GM18520 (cell line): ENCODE data around the gene NLRP4.

Experiments
- ATAC-seq: cut with Tn5 transposase; IDR thresholded peaks from one replicate; pipeline ENCODE4 v1.9.1; 2021; ENCODE audit not compliant: unreplicated experiment

NLRP4 gene, protein sequence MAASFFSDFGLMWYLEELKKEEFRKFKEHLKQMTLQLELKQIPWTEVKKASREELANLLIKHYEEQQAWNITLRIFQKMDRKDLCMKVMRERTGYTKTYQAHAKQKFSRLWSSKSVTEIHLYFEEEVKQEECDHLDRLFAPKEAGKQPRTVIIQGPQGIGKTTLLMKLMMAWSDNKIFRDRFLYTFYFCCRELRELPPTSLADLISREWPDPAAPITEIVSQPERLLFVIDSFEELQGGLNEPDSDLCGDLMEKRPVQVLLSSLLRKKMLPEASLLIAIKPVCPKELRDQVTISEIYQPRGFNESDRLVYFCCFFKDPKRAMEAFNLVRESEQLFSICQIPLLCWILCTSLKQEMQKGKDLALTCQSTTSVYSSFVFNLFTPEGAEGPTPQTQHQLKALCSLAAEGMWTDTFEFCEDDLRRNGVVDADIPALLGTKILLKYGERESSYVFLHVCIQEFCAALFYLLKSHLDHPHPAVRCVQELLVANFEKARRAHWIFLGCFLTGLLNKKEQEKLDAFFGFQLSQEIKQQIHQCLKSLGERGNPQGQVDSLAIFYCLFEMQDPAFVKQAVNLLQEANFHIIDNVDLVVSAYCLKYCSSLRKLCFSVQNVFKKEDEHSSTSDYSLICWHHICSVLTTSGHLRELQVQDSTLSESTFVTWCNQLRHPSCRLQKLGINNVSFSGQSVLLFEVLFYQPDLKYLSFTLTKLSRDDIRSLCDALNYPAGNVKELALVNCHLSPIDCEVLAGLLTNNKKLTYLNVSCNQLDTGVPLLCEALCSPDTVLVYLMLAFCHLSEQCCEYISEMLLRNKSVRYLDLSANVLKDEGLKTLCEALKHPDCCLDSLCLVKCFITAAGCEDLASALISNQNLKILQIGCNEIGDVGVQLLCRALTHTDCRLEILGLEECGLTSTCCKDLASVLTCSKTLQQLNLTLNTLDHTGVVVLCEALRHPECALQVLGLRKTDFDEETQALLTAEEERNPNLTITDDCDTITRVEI

DNA sequence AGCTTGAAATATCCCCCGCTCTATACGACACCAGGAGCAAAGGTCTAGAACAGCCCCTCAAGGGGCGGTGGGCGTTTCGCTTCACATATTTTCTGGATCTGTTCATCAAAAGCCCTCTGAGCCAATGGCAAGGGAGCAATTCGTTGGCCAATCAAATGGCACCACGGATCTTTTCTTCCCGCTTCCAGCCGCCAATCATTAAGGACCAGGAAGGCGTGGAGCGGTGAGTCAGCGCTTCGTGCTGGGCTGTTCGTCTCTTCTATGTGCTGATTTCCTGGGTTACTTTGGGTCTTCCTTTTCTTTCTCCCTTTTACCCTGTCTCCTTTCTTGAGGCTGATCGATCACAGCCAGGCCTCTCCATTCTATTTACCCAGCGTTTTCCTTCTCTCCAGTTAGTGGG, at the start of gene NLRP4:
TSS of gene NLRP4 (plus strand) at position 201 of the 400 bp plus-strand sequence. CDS start 15,541 bp downstream, outside the sequence.
- ATAC-seq: no peak

DNA sequence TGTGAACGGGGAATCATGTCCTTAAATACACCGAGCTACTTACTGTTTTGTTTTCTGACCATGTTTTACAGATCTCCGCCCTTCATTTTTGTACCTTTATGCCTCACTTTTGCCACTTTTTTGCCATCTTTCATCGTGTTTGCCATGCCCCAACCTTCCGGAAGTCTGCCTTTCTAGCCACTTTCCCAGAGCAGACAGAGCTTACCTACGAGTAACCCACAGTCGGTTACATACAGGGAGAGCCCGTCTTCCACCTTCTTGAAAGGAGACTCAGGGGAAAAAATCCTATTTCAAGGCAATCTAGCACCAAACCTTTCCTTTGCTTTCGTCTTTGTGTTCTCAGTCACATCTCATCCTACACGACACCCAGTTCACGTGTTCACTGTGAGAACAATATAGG, 41.3 kb upstream of the NLRP4 start:
- no peak for ATAC-seq

- ATAC-seq: no peak
These were observed 34.9 kb upstream of the NLRP4 start for GRCh38 chr19:55801416-55801815.

DNA sequence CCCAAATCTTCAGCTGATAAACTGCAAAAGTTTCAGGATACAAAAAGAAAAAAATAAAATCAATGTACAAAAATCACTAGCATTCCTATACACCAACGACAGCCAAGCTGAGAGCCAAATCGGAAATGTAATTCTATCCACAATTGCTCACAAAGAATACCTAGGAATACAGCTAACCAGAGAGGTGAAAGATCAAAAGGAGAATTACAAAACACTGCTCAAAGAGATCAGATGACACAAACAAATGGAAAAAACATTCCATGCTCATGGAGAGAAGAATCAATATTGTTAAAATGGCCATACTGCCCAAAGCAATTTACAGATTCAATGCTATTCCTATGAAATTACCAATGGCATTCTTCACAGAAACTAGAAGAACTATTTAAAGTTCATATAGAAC, 34.1 kb upstream of the NLRP4 start:
- no peak for ATAC-seq

GRCh38 chr19:55809381-55810058, 26.8 kb upstream of the NLRP4 start:
- no peak for ATAC-seq

- ATAC-seq: no peak
These were observed 25.0 kb upstream of the NLRP4 start for GRCh38 chr19:55811340-55811739.

- ATAC-seq: no peak
These were observed 23.9 kb upstream of the NLRP4 start for GRCh38 chr19:55812449-55812848.

- ATAC-seq: no peak
These were observed 22.4 kb upstream of the NLRP4 start for GRCh38 chr19:55813906-55814305.

GRCh38 chr19:55820037-55820436, 16.3 kb upstream of the NLRP4 start:
- no peak for ATAC-seq

DNA sequence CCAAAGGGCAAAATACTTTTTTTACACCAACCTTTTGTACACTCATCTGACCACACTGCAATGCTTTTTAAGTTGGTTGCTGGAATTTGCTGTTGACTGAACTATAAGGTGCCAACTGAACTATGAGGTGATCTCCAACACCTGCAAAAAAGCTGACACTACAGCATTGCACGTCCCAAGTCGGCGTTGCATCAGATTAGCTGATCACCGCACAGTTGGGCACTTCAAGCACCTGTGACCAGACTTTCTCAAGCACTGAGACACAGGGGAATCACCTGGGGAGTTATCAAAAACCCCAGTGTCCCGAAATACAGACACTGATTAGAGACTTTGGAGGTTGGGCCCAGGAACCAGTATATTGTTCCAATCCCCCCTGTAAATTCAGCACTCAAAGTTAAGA, 5.7 kb upstream of the NLRP4 start:
- ATAC-seq: no peak

GRCh38 chr19:55831846-55832245, 4.5 kb upstream of the NLRP4 start, which contains the start of gene NLRP11:
TSS of gene NLRP11 (minus strand) at chr19:55831999. CDS start at chr19:55818174, 13,825 bp downstream.
- ATAC-seq: no peak

GRCh38 chr19:55832676-55833075, 3.7 kb upstream of the NLRP4 start:
- ATAC-seq: no peak

GRCh38 chr19:55838251-55838650, 1.9 kb downstream of the NLRP4 start:
- no peak for ATAC-seq

GRCh38 chr19:55838906-55839305, 2.6 kb downstream of the NLRP4 start:
- no peak for ATAC-seq

DNA sequence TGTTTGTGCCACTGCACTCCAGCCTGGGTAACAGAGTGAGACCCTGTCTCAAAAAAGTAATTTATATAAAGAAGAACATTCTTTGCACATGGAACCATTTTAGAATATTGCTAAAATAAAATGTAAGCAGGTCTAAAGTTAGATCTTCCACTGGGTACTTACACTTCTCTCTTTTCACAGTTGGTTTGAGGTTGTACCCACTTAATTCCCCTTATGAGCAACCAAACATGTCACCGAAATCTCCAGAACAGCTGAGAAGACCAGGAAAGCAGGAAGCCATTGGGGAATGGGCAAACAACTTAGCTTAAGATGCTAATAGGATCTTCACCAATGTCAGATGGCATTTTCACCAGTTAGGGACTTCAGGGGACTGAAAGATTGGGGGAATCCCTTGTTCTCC, 18.8 kb downstream of the NLRP4 start:
- ATAC-seq: no peak

- no peak for ATAC-seq
These were observed 20.8 kb downstream of the NLRP4 start for GRCh38 chr19:55857149-55857548.

DNA sequence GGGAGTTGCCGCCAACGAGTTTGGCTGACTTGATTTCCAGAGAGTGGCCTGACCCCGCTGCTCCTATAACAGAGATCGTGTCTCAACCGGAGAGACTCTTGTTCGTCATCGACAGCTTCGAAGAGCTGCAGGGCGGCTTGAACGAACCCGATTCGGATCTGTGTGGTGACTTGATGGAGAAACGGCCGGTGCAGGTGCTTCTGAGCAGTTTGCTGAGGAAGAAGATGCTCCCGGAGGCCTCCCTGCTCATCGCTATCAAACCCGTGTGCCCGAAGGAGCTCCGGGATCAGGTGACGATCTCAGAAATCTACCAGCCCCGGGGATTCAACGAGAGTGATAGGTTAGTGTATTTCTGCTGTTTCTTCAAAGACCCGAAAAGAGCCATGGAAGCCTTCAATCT, 21.6 kb downstream of the NLRP4 start:
- ATAC-seq: no peak

- ATAC-seq: no peak
These were observed 22.1 kb downstream of the NLRP4 start for GRCh38 chr19:55858401-55858800.

DNA sequence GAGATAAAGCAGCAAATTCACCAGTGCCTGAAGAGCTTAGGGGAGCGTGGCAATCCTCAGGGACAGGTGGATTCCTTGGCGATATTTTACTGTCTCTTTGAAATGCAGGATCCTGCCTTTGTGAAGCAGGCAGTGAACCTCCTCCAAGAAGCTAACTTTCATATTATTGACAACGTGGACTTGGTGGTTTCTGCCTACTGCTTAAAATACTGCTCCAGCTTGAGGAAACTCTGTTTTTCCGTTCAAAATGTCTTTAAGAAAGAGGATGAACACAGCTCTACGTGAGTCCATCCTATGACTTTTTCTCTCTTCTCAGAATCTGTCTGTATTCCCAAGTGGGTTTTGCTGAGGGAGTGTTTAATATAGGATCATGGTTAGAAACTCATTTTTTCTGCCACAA, 22.6 kb downstream of the NLRP4 start:
- no peak for ATAC-seq

GRCh38 chr19:55866521-55866920, 30.2 kb downstream of the NLRP4 start:
- ATAC-seq: no peak

DNA sequence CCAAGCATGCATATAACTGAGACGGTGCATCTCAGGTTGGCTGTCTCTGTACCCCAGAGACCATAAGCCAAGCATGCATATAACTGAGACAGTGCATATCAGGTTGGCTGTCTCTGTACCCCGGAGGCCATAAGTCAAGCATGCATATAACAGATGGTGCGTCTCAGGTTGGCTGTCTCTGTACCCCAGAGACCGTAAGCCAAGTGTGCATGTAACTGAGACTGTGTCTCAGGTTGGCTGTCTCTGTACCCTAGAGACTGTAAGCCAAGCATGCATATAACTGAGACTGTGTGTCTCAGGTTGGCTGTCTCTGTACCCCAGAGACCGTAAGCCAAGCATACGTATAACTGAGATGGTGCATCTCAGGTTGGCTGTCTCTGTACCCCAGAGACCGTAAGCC, 30.8 kb downstream of the NLRP4 start:
- ATAC-seq: no peak
